ENCODE measurements around the gene GFRA1.

DNA sequence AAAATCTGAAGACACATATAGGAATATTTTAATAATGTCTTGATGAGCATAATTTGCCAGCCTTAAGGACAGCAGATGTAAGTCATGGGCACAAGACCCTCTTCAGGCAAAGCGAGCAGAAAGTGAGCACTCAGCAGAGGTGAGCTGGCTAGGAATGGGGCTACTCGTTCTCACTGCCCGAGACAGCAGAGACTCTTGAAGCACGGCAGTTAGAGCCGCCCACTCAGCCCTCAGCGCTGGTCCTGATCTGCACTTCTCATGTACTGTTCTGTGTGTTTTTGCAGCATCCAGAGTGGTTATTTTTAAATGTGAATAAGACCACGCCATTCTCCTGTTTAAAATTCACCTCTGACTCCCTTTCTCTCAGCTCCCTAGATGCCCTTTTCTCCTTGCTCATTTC, 65.3 kb downstream of the GFRA1 start:
- TF ChIP-seq, protein P1, sequence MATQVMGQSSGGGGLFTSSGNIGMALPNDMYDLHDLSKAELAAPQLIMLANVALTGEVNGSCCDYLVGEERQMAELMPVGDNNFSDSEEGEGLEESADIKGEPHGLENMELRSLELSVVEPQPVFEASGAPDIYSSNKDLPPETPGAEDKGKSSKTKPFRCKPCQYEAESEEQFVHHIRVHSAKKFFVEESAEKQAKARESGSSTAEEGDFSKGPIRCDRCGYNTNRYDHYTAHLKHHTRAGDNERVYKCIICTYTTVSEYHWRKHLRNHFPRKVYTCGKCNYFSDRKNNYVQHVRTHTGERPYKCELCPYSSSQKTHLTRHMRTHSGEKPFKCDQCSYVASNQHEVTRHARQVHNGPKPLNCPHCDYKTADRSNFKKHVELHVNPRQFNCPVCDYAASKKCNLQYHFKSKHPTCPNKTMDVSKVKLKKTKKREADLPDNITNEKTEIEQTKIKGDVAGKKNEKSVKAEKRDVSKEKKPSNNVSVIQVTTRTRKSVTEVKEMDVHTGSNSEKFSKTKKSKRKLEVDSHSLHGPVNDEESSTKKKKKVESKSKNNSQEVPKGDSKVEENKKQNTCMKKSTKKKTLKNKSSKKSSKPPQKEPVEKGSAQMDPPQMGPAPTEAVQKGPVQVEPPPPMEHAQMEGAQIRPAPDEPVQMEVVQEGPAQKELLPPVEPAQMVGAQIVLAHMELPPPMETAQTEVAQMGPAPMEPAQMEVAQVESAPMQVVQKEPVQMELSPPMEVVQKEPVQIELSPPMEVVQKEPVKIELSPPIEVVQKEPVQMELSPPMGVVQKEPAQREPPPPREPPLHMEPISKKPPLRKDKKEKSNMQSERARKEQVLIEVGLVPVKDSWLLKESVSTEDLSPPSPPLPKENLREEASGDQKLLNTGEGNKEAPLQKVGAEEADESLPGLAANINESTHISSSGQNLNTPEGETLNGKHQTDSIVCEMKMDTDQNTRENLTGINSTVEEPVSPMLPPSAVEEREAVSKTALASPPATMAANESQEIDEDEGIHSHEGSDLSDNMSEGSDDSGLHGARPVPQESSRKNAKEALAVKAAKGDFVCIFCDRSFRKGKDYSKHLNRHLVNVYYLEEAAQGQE (tag by site-specific recombination; IDR thresholded peaks at IDR 0.05), result no peak
- TF ChIP-seq, protein P2, sequence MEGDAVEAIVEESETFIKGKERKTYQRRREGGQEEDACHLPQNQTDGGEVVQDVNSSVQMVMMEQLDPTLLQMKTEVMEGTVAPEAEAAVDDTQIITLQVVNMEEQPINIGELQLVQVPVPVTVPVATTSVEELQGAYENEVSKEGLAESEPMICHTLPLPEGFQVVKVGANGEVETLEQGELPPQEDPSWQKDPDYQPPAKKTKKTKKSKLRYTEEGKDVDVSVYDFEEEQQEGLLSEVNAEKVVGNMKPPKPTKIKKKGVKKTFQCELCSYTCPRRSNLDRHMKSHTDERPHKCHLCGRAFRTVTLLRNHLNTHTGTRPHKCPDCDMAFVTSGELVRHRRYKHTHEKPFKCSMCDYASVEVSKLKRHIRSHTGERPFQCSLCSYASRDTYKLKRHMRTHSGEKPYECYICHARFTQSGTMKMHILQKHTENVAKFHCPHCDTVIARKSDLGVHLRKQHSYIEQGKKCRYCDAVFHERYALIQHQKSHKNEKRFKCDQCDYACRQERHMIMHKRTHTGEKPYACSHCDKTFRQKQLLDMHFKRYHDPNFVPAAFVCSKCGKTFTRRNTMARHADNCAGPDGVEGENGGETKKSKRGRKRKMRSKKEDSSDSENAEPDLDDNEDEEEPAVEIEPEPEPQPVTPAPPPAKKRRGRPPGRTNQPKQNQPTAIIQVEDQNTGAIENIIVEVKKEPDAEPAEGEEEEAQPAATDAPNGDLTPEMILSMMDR (tag by site-specific recombination; IDR thresholded peaks at IDR 0.05), result no peak
- TF ChIP-seq MYNN (tag by site-specific recombination; IDR thresholded peaks at IDR 0.05; ENCODE audit: borderline replicate concordance), result no peak
- TF ChIP-seq, protein P3, sequence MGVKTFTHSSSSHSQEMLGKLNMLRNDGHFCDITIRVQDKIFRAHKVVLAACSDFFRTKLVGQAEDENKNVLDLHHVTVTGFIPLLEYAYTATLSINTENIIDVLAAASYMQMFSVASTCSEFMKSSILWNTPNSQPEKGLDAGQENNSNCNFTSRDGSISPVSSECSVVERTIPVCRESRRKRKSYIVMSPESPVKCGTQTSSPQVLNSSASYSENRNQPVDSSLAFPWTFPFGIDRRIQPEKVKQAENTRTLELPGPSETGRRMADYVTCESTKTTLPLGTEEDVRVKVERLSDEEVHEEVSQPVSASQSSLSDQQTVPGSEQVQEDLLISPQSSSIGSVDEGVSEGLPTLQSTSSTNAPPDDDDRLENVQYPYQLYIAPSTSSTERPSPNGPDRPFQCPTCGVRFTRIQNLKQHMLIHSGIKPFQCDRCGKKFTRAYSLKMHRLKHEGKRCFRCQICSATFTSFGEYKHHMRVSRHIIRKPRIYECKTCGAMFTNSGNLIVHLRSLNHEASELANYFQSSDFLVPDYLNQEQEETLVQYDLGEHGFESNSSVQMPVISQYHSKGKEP (tag by site-specific recombination; IDR thresholded peaks at IDR 0.05), result no peak
- TF ChIP-seq, protein P4, sequence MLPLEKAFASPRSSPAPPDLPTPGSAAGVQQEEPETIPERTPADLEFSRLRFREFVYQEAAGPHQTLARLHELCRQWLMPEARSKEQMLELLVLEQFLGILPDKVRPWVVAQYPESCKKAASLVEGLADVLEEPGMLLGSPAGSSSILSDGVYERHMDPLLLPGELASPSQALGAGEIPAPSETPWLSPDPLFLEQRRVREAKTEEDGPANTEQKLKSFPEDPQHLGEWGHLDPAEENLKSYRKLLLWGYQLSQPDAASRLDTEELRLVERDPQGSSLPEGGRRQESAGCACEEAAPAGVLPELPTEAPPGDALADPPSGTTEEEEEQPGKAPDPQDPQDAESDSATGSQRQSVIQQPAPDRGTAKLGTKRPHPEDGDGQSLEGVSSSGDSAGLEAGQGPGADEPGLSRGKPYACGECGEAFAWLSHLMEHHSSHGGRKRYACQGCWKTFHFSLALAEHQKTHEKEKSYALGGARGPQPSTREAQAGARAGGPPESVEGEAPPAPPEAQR (tag by site-specific recombination; IDR thresholded peaks at IDR 0.05), result no peak
- TF ChIP-seq ZBTB21 (tag by site-specific recombination; IDR thresholded peaks at IDR 0.05), result no peak
- TF ChIP-seq KLF8 (tag by site-specific recombination; IDR thresholded peaks at IDR 0.05), result no peak
- TF ChIP-seq ZNF138 (tag by site-specific recombination; IDR thresholded peaks at IDR 0.05; ENCODE audit: borderline replicate concordance), result no peak
- TF ChIP-seq, protein P5, sequence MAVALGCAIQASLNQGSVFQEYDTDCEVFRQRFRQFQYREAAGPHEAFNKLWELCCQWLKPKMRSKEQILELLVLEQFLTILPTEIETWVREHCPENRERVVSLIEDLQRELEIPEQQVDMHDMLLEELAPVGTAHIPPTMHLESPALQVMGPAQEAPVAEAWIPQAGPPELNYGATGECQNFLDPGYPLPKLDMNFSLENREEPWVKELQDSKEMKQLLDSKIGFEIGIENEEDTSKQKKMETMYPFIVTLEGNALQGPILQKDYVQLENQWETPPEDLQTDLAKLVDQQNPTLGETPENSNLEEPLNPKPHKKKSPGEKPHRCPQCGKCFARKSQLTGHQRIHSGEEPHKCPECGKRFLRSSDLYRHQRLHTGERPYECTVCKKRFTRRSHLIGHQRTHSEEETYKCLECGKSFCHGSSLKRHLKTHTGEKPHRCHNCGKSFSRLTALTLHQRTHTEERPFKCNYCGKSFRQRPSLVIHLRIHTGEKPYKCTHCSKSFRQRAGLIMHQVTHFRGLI (tag by site-specific recombination; IDR thresholded peaks at IDR 0.05), result no peak
- TF ChIP-seq, protein P6, sequence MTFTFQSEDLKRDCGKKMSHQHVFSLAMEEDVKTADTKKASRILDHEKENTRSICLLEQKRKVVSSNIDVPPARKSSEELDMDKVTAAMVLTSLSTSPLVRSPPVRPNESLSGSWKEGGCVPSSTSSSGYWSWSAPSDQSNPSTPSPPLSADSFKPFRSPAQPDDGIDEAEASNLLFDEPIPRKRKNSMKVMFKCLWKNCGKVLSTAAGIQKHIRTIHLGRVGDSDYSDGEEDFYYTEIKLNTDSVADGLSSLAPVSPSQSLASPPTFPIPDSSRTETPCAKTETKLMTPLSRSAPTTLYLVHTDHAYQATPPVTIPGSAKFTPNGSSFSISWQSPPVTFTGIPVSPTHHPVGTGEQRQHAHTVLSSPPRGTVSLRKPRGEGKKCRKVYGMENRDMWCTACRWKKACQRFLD (tag by site-specific recombination; IDR thresholded peaks at IDR 0.05), result no peak
- no peak for TF ChIP-seq YY1 (tag by site-specific recombination; IDR thresholded peaks at IDR 0.05)
- no peak for TF ChIP-seq ZNF747 (tag by site-specific recombination; IDR thresholded peaks at IDR 0.05)

Data from HEK293 (cell line).